Thoracic aorta endothelial cell (primary cell): ENCODE data around the gene MRTFA. TPM values are rescaled to one million over a fixed set of nuclear protein-coding genes. Genes with fewer than 3 reads are reported as not detected.

Experiments
- total RNA-seq: library from RNA; depleted of rRNA; stranded (reverse); fragments of >200 nt; gene quantifications from 2 replicates; pipeline ENCODE4 v1.2.3, GENCODE V29; 2012

The MRTFA gene
- 35.1 and 38.5 TPM in 2 replicates for total RNA-seq

GRCh38 chr22:40636380-40637182 lies at the start of gene MRTFA:
Gene MRTFA (minus strand): TSS chr22:40636719.

GRCh38 chr22:40679249-40679963 lies 42.9 kb upstream of the MRTFA start, which contains the start of gene MCHR1:
Gene MCHR1 (plus strand): TSS chr22:40679484. CDS start chr22:40679653, 169 bp downstream.

Other genes with a start within 250 kb of the MRTFA start
- gene MCHR1, start 42.8 kb upstream of the MRTFA start, total RNA-seq, result not detected in 2 replicates
- 20.3 and 23.8 TPM in 2 replicates for gene SLC25A17, start 182.6 kb upstream of the MRTFA start, total RNA-seq
- 172 and 188 TPM in 2 replicates for gene ST13, start 219.9 kb upstream of the MRTFA start, total RNA-seq
- gene XPNPEP3, start 220.4 kb upstream of the MRTFA start, total RNA-seq, result 19.4 and 23.0 TPM in 2 replicates
- gene DNAJB7, start 225.4 kb upstream of the MRTFA start, total RNA-seq, result not detected in 2 replicates